Loucy (cell line): Measurements from ENCODE around the gene BMPR1B.

Source experiments
- H2AFZ ChIP-seq: fragments of 200-600 bp; sonication (generic); 2 replicates; pipeline ENCODE4 v1.6.0; 2016; ENCODE audit warnings: antibody characterized with exemption, mild to moderate bottlenecking, low read length, moderate library complexity
- H3F3A ChIP-seq: fragments of 200-600 bp; 2 replicates; pipeline ENCODE4 v1.6.0; 2016; ENCODE audit warnings: antibody characterized with exemption, low read depth, mild to moderate bottlenecking
- H3K27me3 ChIP-seq: fragments of 200-600 bp; sonication (generic); 2 replicates; pipeline ENCODE4 v1.6.1; 2014; ENCODE audit warnings: low read length, mild to moderate bottlenecking; ENCODE audit not compliant: insufficient read depth, poor library complexity, severe bottlenecking
- H3K36me3 ChIP-seq: fragments of 200-600 bp; sonication (generic); 2 replicates; pipeline ENCODE4 v1.6.1; 2016; ENCODE audit warnings: low read length; ENCODE audit not compliant: insufficient read depth
- H3K4me1 ChIP-seq: fragments of 200-600 bp; sonication (generic); 2 replicates; pipeline ENCODE4 v1.5.1; 2014; ENCODE audit warnings: low read length, mild to moderate bottlenecking; ENCODE audit not compliant: insufficient read depth, poor library complexity, severe bottlenecking
- H3K4me2 ChIP-seq: fragments of 200-600 bp; sonication (generic); 2 replicates; pipeline ENCODE4 v1.6.0; 2014; ENCODE audit warnings: antibody characterized with exemption, low read length, low read depth, mild to moderate bottlenecking; ENCODE audit not compliant: poor library complexity, severe bottlenecking
- H3K4me3 ChIP-seq: fragments of 200-600 bp; sonication (generic); 2 replicates; pipeline ENCODE4 v1.5.1; 2014; ENCODE audit warnings: low read length, mild to moderate bottlenecking, mixed read lengths; ENCODE audit not compliant: poor library complexity, severe bottlenecking
- H3K79me2 ChIP-seq: fragments of 200-600 bp; sonication (generic); 2 replicates; pipeline ENCODE4 v1.6.1; 2014; ENCODE audit warnings: low read length; ENCODE audit not compliant: insufficient read depth
- H3K9ac ChIP-seq: fragments of 200-600 bp; sonication (generic); 2 replicates; pipeline ENCODE4 v1.6.0; 2014; ENCODE audit warnings: mild to moderate bottlenecking, low read depth, low read length, moderate library complexity; ENCODE audit not compliant: poor library complexity, severe bottlenecking
- H3K9me2 ChIP-seq: fragments of 200-600 bp; sonication (generic); replicated peaks from 2 replicates; pipeline ENCODE4 v1.6.1; 2016; ENCODE audit warnings: low read depth, low read length, mixed read lengths
- H3K9me3 ChIP-seq: fragments of 200-600 bp; sonication (generic); 2 replicates; pipeline ENCODE4 v1.6.1; 2014; ENCODE audit warnings: mild to moderate bottlenecking, antibody characterized with exemption, low read length, low read depth; ENCODE audit not compliant: insufficient read depth
- H4K20me1 ChIP-seq: fragments of 200-600 bp; sonication (generic); 2 replicates; pipeline ENCODE4 v1.6.0; 2014; ENCODE audit warnings: antibody characterized with exemption, low read length, mild to moderate bottlenecking; ENCODE audit not compliant: insufficient read depth, poor library complexity, severe bottlenecking
- CTCF ChIP-seq: fragments of 200-600 bp; sonication (generic); conservative IDR thresholded peaks from 2 replicates; pipeline ENCODE4 v1.5.1; 2014; ENCODE audit warnings: mild to moderate bottlenecking, antibody characterized with exemption, low read length
- EZH2phosphoT487 ChIP-seq: fragments of 200-600 bp; IDR thresholded peaks from 2 replicates; pipeline ENCODE4 v1.6.1; 2018; ENCODE audit warnings: antibody characterized with exemption, mild to moderate bottlenecking, moderate library complexity, borderline replicate concordance

BMPR1B gene

GRCh38 chr4:94766856-94767255, 9.1 kb downstream of the BMPR1B start:
- Histone ChIP-seq H3K27me3 (no peaks in the 10 kb centered on the region), H3K9me3 (no peaks in the 10 kb centered on the region), H3K79me2 (no peaks in the 10 kb centered on the region), H2AFZ (no peak overlapping the region), H3K4me3 (no peak overlapping the region), H3F3A (no peaks in the 10 kb centered on the region), H4K20me1 (no peaks in the 10 kb centered on the region), H3K4me2 (no peak overlapping the region), H3K9ac (no peak overlapping the region), H3K36me3 (no peaks in the 10 kb centered on the region), H3K9me2 (no peaks in the 10 kb centered on the region), H3K4me1 (no peaks in the 10 kb centered on the region)
- TF ChIP-seq CTCF = no peak
- TF ChIP-seq EZH2phosphoT487 = no peak

- TF ChIP-seq EZH2phosphoT487 (no peak), CTCF (no peak)
- Histone ChIP-seq H3F3A (no peaks in the 10 kb centered on the region), H3K4me3 (no peak overlapping the region), H2AFZ (no peak overlapping the region), H3K79me2 (no peaks in the 10 kb centered on the region), H3K9ac (no peak overlapping the region), H3K4me1 (no peaks in the 10 kb centered on the region), H3K9me2 (no peaks in the 10 kb centered on the region), H3K36me3 (no peaks in the 10 kb centered on the region), H3K9me3 (no peaks in the 10 kb centered on the region), H4K20me1 (no peaks in the 10 kb centered on the region), H3K27me3 (no peaks in the 10 kb centered on the region), H3K4me2 (no peak overlapping the region)
These were observed 9.7 kb downstream of the BMPR1B start for GRCh38 chr4:94767446-94767845.

DNA sequence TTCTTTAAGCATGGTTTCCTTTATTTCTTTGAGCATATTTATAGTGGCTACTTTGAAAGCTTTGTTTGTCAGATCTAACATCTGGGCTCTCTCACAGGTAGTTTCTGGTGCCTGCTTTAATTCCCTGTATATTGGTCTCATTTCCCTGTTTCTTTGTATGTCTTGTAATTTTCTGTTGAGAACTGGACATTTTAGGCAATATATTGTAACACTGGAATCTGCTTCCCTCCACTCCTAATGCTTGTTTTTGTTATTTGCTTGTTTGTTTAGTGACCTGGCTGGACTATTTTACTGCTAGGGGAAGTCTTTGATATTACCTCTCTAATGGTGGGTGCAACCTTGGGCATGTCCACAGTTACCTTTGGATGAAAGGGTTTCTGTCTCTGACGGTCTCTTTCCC, 25.0 kb downstream of the BMPR1B start:
- no peaks in the 10 kb centered on the region for H4K20me1 ChIP-seq
- no peaks in the 10 kb centered on the region for H3K36me3 ChIP-seq
- H3K4me1 ChIP-seq = no peaks in the 10 kb centered on the region
- H3K4me2 ChIP-seq = no peak overlapping the region
- TF ChIP-seq EZH2phosphoT487 (no peak), CTCF (no peak)
- no peak overlapping the region for H2AFZ ChIP-seq
- no peaks in the 10 kb centered on the region for H3F3A ChIP-seq
- H3K9me3 ChIP-seq = no peaks in the 10 kb centered on the region
- H3K4me3 ChIP-seq = no peak overlapping the region
- no peaks in the 10 kb centered on the region for H3K79me2 ChIP-seq
- no peaks in the 10 kb centered on the region for H3K27me3 ChIP-seq
- no peak overlapping the region for H3K9ac ChIP-seq
- no peaks in the 10 kb centered on the region for H3K9me2 ChIP-seq
